Measurements from ENCODE around the gene LELP1.
"Not testable (repeated sequence)": the region's sequence is repeated elsewhere in the genome, so short reads cannot be mapped to it uniquely, and the experiment has no call there.

LELP1 gene

DNA sequence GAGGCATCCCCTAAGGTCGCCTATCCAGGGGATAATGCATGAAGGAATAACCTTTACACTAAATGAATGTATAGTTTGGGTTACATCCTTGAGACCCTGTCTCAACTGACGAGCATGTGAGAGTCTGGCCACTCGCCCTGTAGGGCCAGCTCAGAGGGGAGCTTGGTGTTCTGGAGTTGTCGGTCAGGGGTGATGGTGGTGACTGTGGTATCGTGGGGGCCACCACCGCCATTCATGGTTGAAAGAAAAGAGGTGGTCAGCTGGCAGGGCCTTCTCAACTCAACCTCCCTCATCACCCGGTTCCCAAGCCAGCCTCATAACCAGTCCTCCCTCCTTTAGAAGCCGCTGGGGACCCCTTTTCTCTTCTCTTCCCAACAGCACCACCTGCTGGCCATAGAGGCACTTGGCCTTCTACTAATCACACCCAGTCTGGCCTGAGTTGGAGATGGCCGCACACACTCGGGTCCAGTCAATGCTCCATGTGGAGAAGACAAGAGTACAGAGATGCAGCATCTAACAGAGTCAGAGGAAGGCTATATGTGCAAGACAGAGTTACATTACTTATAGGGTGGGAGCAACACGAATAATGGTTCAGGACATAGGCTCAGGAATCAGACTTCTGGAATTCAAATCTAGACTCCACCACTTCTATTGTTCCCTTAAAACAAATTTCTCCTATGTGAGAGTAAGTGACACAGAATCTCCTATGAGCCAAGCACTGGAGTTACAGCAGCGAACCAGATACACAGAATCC lies 26.0 kb downstream of the LELP1 start:
- DNase-seq (ENCODE audit: low read depth): not testable (repeated sequence)

DNA sequence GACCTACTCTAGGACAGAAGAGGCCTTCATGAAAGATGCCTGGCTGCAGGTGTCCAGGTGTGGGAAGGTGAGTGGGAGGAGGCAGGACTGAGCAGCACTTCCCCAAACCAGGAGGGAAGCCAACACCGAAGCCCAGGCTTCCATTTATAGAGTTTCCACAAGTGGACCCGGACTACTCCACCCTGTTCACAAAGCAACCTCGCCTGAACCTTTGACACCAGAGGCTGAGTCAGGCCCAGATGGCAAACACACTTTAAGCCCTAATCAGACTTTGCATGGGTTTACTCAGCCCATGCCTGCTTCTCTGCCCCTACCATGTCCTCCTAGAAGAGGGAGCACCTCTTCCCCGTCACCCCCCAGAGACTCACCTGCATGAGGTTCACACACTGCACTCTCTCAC lies 28.1 kb downstream of the LELP1 start:
- no peak for DNase-seq (ENCODE audit: low read depth)

DNA sequence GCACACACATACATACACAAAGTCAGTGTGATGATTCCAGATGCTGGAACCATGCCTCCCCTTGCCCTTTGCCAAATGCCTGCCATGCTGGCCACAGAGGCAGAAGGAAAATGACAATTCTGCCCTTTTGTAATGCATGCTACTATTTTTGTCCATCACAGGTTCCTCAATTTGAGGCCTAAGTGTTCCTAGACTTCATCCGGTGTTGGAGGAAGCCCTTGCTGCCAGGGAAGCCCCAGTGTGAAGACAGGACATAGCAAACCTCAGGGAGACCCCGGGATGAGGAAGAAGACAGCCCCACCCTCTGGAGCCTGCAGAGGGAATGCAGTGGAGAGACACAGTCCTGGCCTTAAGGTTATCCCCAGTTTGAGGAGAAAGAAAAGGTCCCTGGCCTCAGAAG lies 28.6 kb downstream of the LELP1 start:
- DNase-seq (ENCODE audit: low read depth): no peak

DNA sequence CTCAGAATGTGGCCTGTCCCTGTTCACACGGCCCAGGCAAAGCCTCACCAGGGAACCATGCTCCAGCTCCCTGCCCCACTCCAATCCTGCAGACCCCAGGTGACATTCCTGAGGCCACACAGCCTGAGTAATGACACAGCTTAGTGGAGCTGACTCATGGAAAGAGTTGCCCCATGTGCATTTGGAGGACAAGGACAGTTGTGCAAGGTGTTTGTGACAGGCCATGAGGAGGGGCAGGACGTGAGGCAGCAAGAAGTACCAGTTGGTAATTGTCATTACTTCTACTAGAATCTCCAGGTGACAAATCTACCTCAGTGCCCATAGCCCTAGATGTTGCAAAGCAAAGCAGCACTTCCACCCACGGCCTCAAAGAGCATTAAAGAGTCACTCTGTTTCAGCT lies 29.3 kb downstream of the LELP1 start:
- no peak for DNase-seq (ENCODE audit: low read depth)

DNA sequence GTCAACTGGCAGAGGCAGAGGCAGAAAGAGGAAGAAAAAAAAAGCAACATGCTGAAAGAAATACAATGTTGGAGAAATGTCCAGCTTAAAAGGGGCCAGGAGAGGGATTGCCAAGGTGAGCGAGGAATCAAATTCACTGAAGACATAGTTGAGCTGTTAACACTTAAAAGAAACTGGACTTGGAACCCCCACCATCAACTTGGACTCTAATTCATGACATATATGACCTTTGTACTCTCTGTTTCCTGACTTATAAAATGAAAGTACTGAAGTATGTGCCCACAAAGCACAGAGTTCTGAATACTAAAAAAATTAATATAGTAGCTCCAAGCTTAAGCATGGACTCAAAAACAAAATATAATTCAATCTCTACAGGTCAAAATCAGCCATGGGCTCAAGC lies 30.2 kb downstream of the LELP1 start:
- DNase-seq (ENCODE audit: low read depth): no peak

DNA sequence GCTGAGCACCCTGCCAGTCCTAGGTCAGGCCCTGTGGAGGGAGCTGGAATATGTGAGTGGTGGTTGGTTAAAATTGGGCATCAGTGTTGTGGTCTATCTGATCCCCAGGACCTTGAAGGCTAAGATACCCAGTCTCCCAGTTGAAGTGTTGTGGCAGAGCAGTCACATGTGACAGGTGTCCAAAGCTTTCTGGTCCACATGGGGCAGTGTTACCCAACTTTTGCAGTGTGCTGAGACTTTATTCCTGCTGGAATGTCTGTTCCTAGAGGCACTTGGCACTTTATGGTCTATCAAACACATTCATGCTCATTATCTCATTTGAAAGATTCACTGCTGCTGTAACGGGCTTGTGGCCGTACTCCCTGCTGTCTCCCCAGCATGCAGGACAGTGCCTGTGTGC lies 35.3 kb downstream of the LELP1 start:
- DNase-seq (ENCODE audit: low read depth): no peak

DNA sequence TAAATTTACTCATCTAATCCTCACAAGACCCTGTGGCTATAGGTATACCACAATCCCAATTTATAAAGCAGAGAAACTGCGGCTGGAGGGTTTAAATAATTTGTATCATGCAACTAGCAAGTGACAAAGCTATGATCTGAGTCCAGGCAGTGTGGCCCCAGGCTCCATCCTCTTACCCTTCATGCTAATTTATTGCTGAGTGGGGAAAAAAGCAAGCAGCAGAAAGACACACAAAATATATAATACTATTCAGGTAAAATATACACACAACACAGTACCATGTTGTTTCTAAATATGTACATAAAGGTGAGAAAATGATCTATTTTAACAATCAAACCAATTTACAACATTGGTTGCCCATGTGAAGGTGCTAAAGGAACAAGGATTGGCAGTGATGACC lies 38.9 kb downstream of the LELP1 start:
- DNase-seq (ENCODE audit: low read depth): no peak

DNA sequence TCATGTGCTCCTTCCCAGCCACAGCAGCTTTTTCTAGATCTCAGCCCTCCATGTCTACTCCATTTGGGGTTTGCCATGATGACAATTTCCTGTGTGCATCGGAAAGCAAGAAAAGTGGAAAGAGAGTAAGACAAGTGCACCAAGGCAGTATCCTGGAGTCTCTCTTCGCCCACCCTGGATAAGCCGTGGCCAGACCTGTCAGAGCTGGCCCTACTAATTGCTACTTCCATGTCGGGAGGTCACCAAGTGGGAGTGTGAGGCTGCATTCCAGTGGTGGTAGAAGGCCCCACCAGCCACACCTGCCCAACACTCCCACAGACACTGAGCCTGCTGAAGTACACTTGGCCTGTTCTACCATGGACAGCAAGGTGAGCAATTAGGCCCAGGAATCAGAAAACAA lies 42.2 kb downstream of the LELP1 start:
- no peak for DNase-seq (ENCODE audit: low read depth)

DNA sequence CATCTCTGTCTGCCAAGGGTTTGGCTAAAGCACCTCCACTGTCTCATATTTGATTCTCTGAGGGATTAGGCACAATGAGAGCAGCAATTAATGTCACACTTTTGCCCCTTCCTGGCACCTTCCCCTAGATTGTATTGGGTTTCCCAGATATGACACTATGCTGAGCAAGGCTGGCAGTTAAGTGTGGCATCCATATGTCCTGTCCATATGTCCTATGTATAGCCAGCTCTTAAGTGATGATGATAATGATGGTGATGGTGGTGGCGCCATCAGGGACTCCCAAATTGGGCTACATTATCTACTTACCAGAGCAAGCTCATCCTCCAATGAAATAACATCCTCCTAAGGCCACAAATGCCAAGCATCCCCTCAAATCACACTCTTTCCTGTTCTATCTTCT lies 42.8 kb downstream of the LELP1 start:
- DNase-seq (ENCODE audit: low read depth): no peak

DNA sequence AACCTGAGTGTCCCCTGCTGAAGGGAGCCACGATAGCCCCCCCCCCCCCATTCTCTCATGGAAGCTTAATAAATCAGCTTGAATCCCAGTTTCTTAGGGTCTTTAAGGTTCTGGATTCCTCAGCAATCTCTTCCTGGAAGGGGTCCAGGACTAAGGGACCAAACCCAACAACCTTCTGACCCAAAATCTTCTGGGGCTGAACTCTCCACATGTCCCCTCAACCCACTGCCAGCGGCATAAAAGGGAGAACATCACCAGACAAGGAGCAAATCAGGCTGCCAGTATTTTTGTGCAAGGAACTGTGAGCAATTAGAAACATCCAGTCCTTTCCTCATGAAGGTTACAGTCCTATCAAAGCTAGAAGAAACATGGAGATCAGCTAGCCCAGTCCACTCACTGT lies 43.6 kb downstream of the LELP1 start:
- no peak for DNase-seq (ENCODE audit: low read depth)

DNA sequence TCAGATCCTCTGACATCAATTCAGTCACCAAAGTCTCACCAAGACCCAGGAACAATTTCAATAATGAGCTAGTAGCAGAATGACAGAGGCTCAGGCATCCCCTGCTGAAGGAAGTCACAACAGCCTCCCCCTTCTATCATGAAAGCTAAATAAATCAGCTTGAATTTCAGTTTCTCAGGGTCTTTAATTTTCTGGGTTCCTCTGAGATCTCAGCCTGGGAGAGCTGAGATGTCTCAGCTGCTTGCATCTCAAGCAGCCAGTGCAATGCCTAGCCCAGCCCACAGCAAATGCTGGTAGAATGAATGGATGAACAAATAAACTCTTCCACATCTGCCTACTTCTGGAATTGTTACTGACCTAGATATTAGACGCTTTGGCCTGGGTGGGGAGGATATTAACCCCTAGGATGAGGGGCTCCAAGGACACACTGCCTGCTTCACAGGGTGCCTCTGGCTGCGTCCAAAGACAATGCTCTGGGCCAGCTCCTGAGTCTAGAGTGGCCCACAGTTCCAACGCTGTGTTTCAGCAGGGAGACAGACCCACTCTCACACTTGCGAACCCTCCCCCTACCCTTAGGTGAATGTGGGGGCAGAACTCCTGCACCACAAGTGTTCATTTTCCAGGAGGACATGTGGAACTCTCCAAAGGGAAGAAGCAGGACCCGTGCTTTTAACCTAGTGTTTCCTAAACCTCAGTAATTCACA lies 45.1 kb downstream of the LELP1 start:
- DNase-seq (ENCODE audit: low read depth): no peak

DNA sequence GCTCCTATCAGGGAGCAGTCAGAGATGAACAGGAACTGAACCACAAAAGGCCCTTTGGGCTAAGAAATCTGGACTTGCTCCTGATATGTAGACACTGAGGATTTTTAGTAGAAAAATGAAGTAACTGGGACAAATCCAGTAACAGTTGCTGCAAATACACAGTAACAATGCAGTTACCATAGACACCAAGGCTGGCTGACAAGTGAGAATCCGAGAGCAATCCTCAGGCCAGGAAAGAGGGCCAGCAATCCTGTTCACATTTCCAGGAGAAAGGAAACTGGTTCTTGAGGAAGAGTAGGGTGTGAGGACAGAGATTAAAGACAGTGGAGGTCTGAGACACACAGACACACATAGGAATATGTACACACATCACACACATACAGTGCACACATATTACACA lies 46.9 kb downstream of the LELP1 start:
- no peak for DNase-seq (ENCODE audit: low read depth)

DNA sequence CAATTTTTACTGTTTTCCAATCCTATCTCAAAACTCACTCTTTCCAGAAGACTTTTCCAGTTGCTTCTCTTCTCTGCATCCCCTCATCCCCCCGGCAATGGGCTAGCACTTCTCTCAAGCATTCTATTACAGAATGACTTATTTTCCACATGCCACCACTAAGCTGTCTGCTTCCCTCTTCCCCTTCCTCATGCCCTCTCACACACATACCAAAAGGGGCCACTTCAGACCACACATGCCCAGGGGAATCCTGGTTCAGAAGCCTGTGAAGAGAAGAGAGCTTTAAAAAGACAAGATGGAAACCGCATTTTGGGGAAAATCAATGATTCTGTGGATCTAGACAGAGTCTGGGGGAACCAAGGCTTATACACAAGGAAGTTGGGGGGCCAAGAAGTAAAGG lies 47.9 kb downstream of the LELP1 start:
- DNase-seq (ENCODE audit: low read depth): no peak

DNA sequence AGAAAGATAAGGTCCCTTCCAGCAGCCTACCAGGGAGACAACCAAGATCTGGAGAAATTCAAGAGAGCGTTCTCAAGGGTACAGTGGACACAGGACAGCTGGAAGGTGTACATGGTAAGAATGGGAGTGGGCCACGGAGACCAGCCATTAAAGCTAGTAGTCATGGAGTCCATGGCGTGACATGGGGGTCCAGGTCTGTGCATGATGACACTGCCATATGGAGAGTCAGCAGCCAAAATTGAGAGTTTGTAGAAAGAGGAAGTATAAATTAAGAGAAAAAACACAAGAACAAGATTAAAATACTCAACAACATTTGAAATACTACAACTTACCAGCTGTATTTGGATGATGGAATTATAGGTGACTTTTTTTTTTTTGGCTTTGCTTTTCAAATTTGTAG lies 48.3 kb downstream of the LELP1 start:
- no peak for DNase-seq (ENCODE audit: low read depth)

DNA sequence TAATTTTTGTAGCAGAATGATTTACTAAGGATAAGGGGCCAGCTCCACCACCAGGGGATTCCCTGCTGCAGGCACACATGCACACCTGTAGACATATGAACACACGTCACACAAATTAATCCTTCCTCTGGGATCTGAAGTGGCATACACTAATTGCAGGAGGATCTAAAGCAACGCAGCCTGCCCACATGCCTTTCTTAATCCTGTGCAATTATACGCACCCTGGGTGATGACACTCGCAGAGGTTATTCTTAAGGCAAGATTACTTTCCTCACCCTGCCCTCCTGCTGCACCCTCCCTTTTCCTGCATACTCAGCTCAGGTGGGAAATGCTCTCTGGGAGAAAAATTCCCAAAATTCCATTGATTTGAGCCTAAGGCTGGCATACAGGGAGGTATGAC lies 48.8 kb downstream of the LELP1 start:
- no peak for DNase-seq (ENCODE audit: low read depth)

DNA sequence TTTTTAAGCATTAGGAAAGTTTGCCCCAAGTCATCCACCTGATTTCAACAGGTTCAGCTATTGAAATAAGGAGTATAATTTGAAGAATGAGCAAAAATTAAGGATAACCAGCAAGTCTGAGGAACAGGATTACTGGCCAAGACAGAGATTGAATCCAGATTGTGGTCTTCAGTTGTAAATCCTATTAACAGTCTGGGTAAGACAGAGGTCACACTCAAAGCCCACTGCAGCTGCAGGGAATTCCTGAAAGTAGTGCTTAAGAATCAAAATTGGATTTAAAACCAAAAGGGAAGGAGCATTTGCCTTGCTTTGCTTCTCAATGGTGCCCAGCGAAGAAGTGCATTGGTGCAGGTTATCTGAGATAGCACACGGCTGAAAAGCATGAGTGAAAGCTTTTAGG lies 49.8 kb downstream of the LELP1 start:
- DNase-seq (ENCODE audit: low read depth): no peak

DNA sequence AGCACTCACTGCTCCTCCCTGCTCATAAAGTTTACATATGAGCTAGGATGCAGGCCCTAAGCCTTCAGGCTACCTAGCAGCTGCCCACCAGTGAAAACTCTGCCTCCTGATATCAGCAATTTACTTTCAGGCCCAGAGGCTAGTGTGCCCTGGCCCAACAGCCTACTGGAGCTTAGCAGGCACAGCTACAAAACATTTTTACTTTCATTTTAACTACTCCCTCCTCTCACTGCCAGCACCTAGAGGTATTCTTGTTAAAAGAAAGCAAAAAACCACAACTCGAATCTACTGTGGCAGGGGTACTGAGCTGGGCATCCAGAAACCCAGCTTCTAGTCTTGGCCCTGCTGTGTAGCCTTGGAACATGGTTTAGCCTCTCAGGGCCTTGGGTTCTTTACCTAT lies 50.5 kb downstream of the LELP1 start:
- no peak for DNase-seq (ENCODE audit: low read depth)
